GM12878 (cell line): ENCODE results near the gene SYS1. TPM values are rescaled to one million over a fixed set of nuclear protein-coding genes. Genes with fewer than 3 reads are reported as not detected.
A peak's percentile ranks its signal among the peaks of the same experiment; 100 is the strongest.

Source experiments
- ATAC-seq: fragments of 200-7000 bp; cut with Tn5 transposase; 3 replicates; pipeline ENCODE4 v1.9.1; 2020; ENCODE audit warnings: mild to moderate bottlenecking, moderate library complexity
- BruUV-seq: library from RNA; stranded (reverse); fragments of 400-500 nt; replicated peaks from 2 replicates; lab custom pipeline; 2021; lab: Mats Ljungman, UMichigan
- CTCF ChIA-PET: fragments of 300-600 bp; sonication (Branson Sonifier 250); formaldehyde crosslinking; extraction: SDS; loops from one replicate; lab custom pipeline; 2021; ENCODE audit warnings: inconsistent platforms; lab: Yijun Ruan, JAX
- POLR2A ChIA-PET: fragments of 350-600 bp; formaldehyde crosslinking; extraction: SDS; loops from one replicate; lab custom pipeline; 2021; ENCODE audit warnings: inconsistent platforms; lab: Charles Lee
- RAD21 ChIA-PET: fragments of 300-600 bp; sonication (Branson Sonifier 250); formaldehyde crosslinking; loops from one replicate; lab custom pipeline; 2023; ENCODE audit warnings: antibody characterized with exemption; ENCODE audit not compliant: unreplicated experiment; lab: Charles Lee
- SMC1A ChIA-PET: fragments of 300-600 bp; sonication (Branson Sonifier 250); formaldehyde crosslinking; loops from one replicate; lab custom pipeline; 2023; ENCODE audit not compliant: unreplicated experiment, uncharacterized antibody; lab: Charles Lee
- DNase-seq: peaks from one replicate; pipeline ENCODE4 v3.0.0-alpha.2; 2011; ENCODE audit warnings: low read depth, low spot score
- FAIRE-seq: peaks from 3 replicates; lab custom pipeline; 2011; peaks lifted over from hg19 to GRCh38; lab: Jason Lieb, UNC
- H2AFZ ChIP-seq: 2 replicates; pipeline ENCODE4 v1.6.0; 2011; ENCODE audit warnings: low read depth, low read length, control low read depth; ENCODE audit not compliant: control insufficient read depth
- H3K27ac ChIP-seq: 2 replicates; pipeline ENCODE4 v1.5.1; 2011; ENCODE audit warnings: control low read depth; ENCODE audit not compliant: control insufficient read depth, insufficient read depth
- H3K27me3 ChIP-seq, 2 experiments: replicated peaks in 1 of 2; 2 replicates each; pipeline versions ENCODE4 v1.6.0 to v1.6.1; 2011; ENCODE audit warnings: low read length in 1 of 2; ENCODE audit not compliant: control insufficient read depth in 2 of 2, insufficient read depth in 2 of 2
- H3K36me3 ChIP-seq, 2 experiments: 2 replicates each; pipeline ENCODE4 v1.5.1; 2011; ENCODE audit warnings: low read length in 1 of 2; ENCODE audit not compliant: control insufficient read depth in 2 of 2, insufficient read depth in 2 of 2
- H3K4me1 ChIP-seq: 2 replicates; pipeline ENCODE4 v1.6.1; 2011; ENCODE audit warnings: mild to moderate bottlenecking, low read length, moderate library complexity, mixed read lengths; ENCODE audit not compliant: control insufficient read depth, insufficient read depth
- H3K4me2 ChIP-seq: 2 replicates; pipeline ENCODE4 v1.6.0; 2011; ENCODE audit warnings: control low read depth; ENCODE audit not compliant: control insufficient read depth, insufficient read depth
- H3K4me3 ChIP-seq: fragments of 200-600 bp; sonication (generic); 2 replicates; pipeline ENCODE4 v1.5.1; 2016
- H3K79me2 ChIP-seq: 2 replicates; pipeline ENCODE4 v1.6.0; 2011; ENCODE audit warnings: low read length; ENCODE audit not compliant: control insufficient read depth, insufficient read depth
- H3K9ac ChIP-seq: 2 replicates; pipeline ENCODE4 v1.8.0; 2011; ENCODE audit warnings: low read length, control low read depth, mixed read lengths; ENCODE audit not compliant: control insufficient read depth, insufficient read depth
- H3K9me3 ChIP-seq: replicated peaks from 3 replicates; pipeline ENCODE4 v1.5.1; 2011; ENCODE audit warnings: mild to moderate bottlenecking, low read length; ENCODE audit not compliant: control insufficient read depth, insufficient read depth
- H4K20me1 ChIP-seq: 2 replicates; pipeline ENCODE4 v1.6.0; 2011; ENCODE audit not compliant: control insufficient read depth, insufficient read depth
- ASH2L ChIP-seq: fragments of 300-600, 200-600 bp; sonication (generic); IDR thresholded peaks from 2 replicates; pipeline ENCODE4 v1.6.1; 2017; ENCODE audit warnings: low read depth, mild to moderate bottlenecking, borderline replicate concordance
- BRCA1 ChIP-seq: IDR thresholded peaks from 2 replicates; pipeline ENCODE4 v1.6.1; 2011; ENCODE audit warnings: low read depth, low read length, improper control_type of control experiment
- HCFC1 ChIP-seq: fragments of 150-350 bp; IDR thresholded peaks from 2 replicates; pipeline ENCODE4 v1.6.1; 2014; ENCODE audit warnings: low read length
- SMAD5 ChIP-seq: IDR thresholded peaks from 2 replicates; pipeline ENCODE4 v1.6.1; 2016; ENCODE audit warnings: antibody characterized with exemption, low read depth
- ZNF217 ChIP-seq: fragments of 450-650 bp; IDR thresholded peaks from 2 replicates; pipeline ENCODE4 v1.6.1; 2017; ENCODE audit warnings: antibody characterized with exemption, mild to moderate bottlenecking
- WGBS: methylation state at CpG from one replicate; pipeline ENCODE4 v1.1.6; 2016; ENCODE audit warnings: low lambda C conversion rate; ENCODE audit not compliant: insufficient replicate concordance, insufficient coverage; ENCODE audit errors: missing lambda C conversion rate; 5-methylcytosine and 5-hydroxymethylcytosine counted together
- in situ Hi-C: fragments of 300-500 bp; cut with MboI; formaldehyde crosslinking; loops from 9 replicates; pipeline ENCODE4 v1.14.3; 2018; ENCODE audit warnings: mixed read lengths
- intact Hi-C: fragments of 100-400 bp; cut with micrococcal nuclease; formaldehyde crosslinking; loops from one replicate; pipeline ENCODE4 v1.14.2; 2022; ENCODE audit not compliant: unreplicated experiment
- polyA plus RNA-seq, 11 experiments: library from polyadenylated mRNA; depleted of rRNA in 4 of 11; unstranded in 6 of 11; stranded (reverse) in 5 of 11; fragments of >200 nt; fragmentation: Nextera tagmentation in 4 of 11; fragmentation: Illumina TruSeq in 1 of 11; extraction: Ambion mirVana in 4 of 11; extraction: Trizol in 1 of 11; gene quantifications; 1 replicate in 1 of 11; 2 replicates in 10 of 11; pipeline versions ENCODE4 v1.2.1 to v1.2.3, GENCODE V29; 2011 to 2016; ENCODE audit warnings: inconsistent platforms in 2 of 11, missing spikeins in 2 of 11, low read depth in 1 of 11
- total RNA-seq, 4 experiments: library from RNA; depleted of rRNA in 3 of 4; stranded (reverse); fragments of >200 nt in 3 of 4; fragmentation: Illumina TruSeq in 1 of 4; extraction: Trizol in 1 of 4; gene quantifications; 2 replicates each; pipeline versions ENCODE4 v1.2.1 to v1.2.3, GENCODE V29; 2013 to 2021
- TF ChIP-seq, protein P1 (sequence below): fragments of 450-650 bp; formaldehyde crosslinking; IDR thresholded peaks from 2 replicates; pipeline ENCODE4 v1.4.0; 2020; ENCODE audit warnings: mild to moderate bottlenecking, moderate library complexity

The SYS1 gene
- total and polyA plus RNA-seq, 10 of the 15 experiments (the other 5 are each of a cell fraction or from before 2014, with no cell fraction given): 5.1 to 22.6 (median 9.3) TPM

DNA sequence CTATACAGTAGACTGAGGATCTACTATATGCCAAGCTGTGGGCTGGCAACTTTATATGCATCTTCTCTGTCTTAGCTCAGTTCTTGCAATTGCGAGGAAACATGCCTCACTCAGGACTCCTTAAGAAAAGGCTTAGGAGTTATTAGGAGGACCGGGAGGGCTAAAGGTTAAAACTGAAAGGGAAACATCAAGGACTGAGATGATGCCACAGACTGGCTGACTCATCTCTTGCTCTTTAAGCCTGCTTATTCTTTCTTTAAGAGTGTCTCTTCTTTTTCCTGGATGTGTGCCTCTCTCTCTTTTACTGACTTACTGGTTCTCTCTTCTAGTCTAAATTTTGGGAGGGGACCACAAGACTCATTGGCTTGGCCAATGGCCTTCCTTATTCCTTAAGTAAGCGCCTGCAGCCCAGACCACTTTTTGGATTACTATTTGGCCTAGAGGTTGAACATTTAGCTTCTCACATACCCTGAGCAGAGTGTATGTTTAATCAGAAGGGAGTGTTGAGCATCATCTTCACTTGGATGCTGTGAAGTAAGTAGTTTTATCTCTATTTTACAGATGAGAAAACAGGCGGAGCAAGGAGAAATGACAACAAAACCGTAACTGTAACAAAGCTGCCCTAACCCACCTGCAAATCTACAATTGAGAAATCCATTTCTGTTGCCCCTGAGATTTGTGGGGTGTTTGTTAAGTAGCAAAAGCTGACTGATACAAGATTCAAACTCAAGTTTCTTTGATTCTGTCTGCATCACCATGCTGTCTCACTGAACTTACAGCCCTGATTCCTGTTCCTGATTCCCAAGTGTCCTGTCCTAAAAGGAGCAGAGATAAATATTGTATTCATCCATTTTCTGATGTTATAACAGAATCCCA is 7.5 kb upstream of the SYS1 start:
- H3K9me3 ChIP-seq: no peaks in the 10 kb centered on the region
- in situ Hi-C loops: no loop called here
- H3K36me3 ChIP-seq: no peaks in the 10 kb centered on the region
- no peaks in the 10 kb centered on the region for H4K20me1 ChIP-seq
- ChIA-PET RAD21 (no interaction called here), SMC1A (interaction anchor here (0.8 to 1.0 kb wide), 5 partner anchors 8 to 81 kb away, joined by 3 to 4 read pairs (median 3); no protein-coding TSS in a partner anchor), CTCF (interaction anchor here (0.8 to 6.3 kb wide), 4 partner anchors 18 to 94 kb away, joined by 3 to 35 read pairs (median 6); no protein-coding TSS in a partner anchor), POLR2A (no interaction called here)
- no peak overlapping the region for H3K27ac ChIP-seq
- no peak overlapping the region for H3K4me2 ChIP-seq
- intact Hi-C loops: no loop called here
- no peak for FAIRE-seq
- H3K27me3 ChIP-seq: no peaks in the 10 kb centered on the region
- H3K9ac ChIP-seq: no peak overlapping the region
- H3K4me1 ChIP-seq: peaks cover 8% of the 10 kb centered on the region
- peak; percentile 80 for ATAC-seq
- no TSS peak for BruUV-seq
- no peak for TF ChIP-seq SMAD5
- TF ChIP-seq ASH2L: no peak
- no peak for TF ChIP-seq ZNF217
- TF ChIP-seq HCFC1: no peak
- TF ChIP-seq BRCA1: no peak
- TF ChIP-seq, protein P1, sequence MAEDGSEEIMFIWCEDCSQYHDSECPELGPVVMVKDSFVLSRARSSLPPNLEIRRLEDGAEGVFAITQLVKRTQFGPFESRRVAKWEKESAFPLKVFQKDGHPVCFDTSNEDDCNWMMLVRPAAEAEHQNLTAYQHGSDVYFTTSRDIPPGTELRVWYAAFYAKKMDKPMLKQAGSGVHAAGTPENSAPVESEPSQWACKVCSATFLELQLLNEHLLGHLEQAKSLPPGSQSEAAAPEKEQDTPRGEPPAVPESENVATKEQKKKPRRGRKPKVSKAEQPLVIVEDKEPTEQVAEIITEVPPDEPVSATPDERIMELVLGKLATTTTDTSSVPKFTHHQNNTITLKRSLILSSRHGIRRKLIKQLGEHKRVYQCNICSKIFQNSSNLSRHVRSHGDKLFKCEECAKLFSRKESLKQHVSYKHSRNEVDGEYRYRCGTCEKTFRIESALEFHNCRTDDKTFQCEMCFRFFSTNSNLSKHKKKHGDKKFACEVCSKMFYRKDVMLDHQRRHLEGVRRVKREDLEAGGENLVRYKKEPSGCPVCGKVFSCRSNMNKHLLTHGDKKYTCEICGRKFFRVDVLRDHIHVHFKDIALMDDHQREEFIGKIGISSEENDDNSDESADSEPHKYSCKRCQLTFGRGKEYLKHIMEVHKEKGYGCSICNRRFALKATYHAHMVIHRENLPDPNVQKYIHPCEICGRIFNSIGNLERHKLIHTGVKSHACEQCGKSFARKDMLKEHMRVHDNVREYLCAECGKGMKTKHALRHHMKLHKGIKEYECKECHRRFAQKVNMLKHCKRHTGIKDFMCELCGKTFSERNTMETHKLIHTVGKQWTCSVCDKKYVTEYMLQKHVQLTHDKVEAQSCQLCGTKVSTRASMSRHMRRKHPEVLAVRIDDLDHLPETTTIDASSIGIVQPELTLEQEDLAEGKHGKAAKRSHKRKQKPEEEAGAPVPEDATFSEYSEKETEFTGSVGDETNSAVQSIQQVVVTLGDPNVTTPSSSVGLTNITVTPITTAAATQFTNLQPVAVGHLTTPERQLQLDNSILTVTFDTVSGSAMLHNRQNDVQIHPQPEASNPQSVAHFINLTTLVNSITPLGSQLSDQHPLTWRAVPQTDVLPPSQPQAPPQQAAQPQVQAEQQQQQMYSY (CRISPR knock-in tag): no peak
- WGBS: 12% methylated on average over 5 of the region's 5 CpGs
- no peak overlapping the region for H2AFZ ChIP-seq
- H3K79me2 ChIP-seq: no peaks in the 10 kb centered on the region
- no peak overlapping the region for H3K4me3 ChIP-seq
- DNase-seq: no peak
